ENCODE measurements around the gene MRPL11.
A peak's percentile ranks its signal among the peaks of the same experiment; 100 is the strongest.

GRCh38 chr11:66388780-66389386 lies 49.8 kb downstream of the MRPL11 start:
- TF ChIP-seq CTCF (IDR thresholded peaks at IDR 0.05; ENCODE audit: low read depth, low read length, missing input control): peak; percentile 61
- no peak for TF ChIP-seq TAF1 (conservative IDR thresholded peaks at IDR 0.05)
- peak; percentile 72 to 74 for TF ChIP-seq RAD21 (IDR thresholded peaks at IDR 0.05)
- no peak for TF ChIP-seq MAX (IDR thresholded peaks at IDR 0.05)
- TF ChIP-seq FOXA1 (IDR thresholded peaks at IDR 0.05): no peak
- TF ChIP-seq ZBTB33 (IDR thresholded peaks at IDR 0.05): no peak
- no peak for TF ChIP-seq JUND (IDR thresholded peaks at IDR 0.05)
- no peak for TF ChIP-seq SP1 (IDR thresholded peaks at IDR 0.05)
- no peak for TF ChIP-seq YY1 (IDR thresholded peaks at IDR 0.05)
